K562 (cell line): ENCODE data around the gene ATP1A2. TPM values are rescaled to one million over a fixed set of nuclear protein-coding genes. Genes with fewer than 3 reads are reported as not detected.

Experiments
- ATAC-seq: fragments of 200-7000 bp; cut with Tn5 transposase; 3 replicates; pipeline ENCODE4 v1.9.1; 2020; ENCODE audit warnings: moderate library complexity
- BruUV-seq: library from RNA; stranded (reverse); fragments of 400-500 nt; replicated peaks from 2 replicates; lab custom pipeline; 2021; lab: Mats Ljungman, UMichigan
- CTCF ChIA-PET: fragments of 300-600 bp; formaldehyde crosslinking; extraction: SDS; loops from one replicate; lab custom pipeline; 2021; ENCODE audit warnings: low intra/inter-chr PET ratio; lab: Yijun Ruan, JAX
- POLR2A ChIA-PET: fragments of 300-600, 350-650 bp; sonication (Branson Sonifier 250); formaldehyde crosslinking; extraction: SDS; loops from one replicate; lab custom pipeline; 2021; ENCODE audit warnings: antibody characterized with exemption, inconsistent platforms; lab: Yijun Ruan, JAX
- DNase-seq, 4 experiments: peaks; one replicate each; pipeline versions ENCODE4 v3.0.0 to v3.0.0-alpha.2; 2011 to 2018; ENCODE audit warnings: low spot score in 3 of 4, mixed read lengths in 3 of 4; ENCODE audit errors: extremely low read depth in 1 of 4
- FAIRE-seq: peaks from 2 replicates; lab custom pipeline; 2011; peaks lifted over from hg19 to GRCh38; lab: Jason Lieb, UNC
- H2AFZ ChIP-seq: 2 replicates; pipeline ENCODE4 v1.6.0; 2011; ENCODE audit warnings: low read depth, low read length, control low read depth, inconsistent platforms
- H3K27ac ChIP-seq: fragments of 200-600 bp; 3 replicates; pipeline ENCODE4 v1.8.0; 2011; ENCODE audit warnings: low read depth, mild to moderate bottlenecking, control low read depth, inconsistent platforms, low read length, moderate library complexity, mixed read lengths; ENCODE audit errors: extremely low read depth
- H3K27me3 ChIP-seq, 2 experiments: fragments of 300-600 bp in 1 of 2; 2 replicates in 1 of 2; 3 replicates in 1 of 2; pipeline versions ENCODE4 v1.6.0 to v1.8.0; 2011; ENCODE audit warnings: inconsistent platforms in 2 of 2, low read length in 2 of 2, mild to moderate bottlenecking in 1 of 2, mixed read lengths in 1 of 2, moderate library complexity in 1 of 2; ENCODE audit not compliant: control insufficient read depth in 2 of 2, insufficient read depth in 2 of 2
- H3K36me3 ChIP-seq: fragments of 300-600 bp; 3 replicates; pipeline ENCODE4 v1.8.0; 2011; ENCODE audit warnings: mild to moderate bottlenecking, low read length, inconsistent platforms; ENCODE audit not compliant: control insufficient read depth, insufficient read depth
- H3K4me1 ChIP-seq, 2 experiments: fragments of 200-600 bp in 1 of 2; replicated peaks in 1 of 2; 2 replicates in 1 of 2; 3 replicates in 1 of 2; pipeline versions ENCODE4 v1.5.1 to v1.8.0; 2011; ENCODE audit warnings: inconsistent platforms in 2 of 2, low read length in 2 of 2, mild to moderate bottlenecking in 1 of 2, mixed read lengths in 1 of 2, moderate library complexity in 1 of 2; ENCODE audit not compliant: control insufficient read depth in 2 of 2, insufficient read depth in 2 of 2
- H3K4me2 ChIP-seq: 2 replicates; pipeline ENCODE4 v1.6.1; 2011; ENCODE audit warnings: low read length, control low read depth, inconsistent platforms, mixed read lengths; ENCODE audit not compliant: insufficient read depth
- H3K4me3 ChIP-seq: fragments of 200-600 bp; sonication (generic), shearing (Covaris generic); 2 replicates; pipeline ENCODE4 v1.5.1; 2016; ENCODE audit warnings: control low read depth, inconsistent platforms
- H3K79me2 ChIP-seq: fragments of 200-600 bp; 3 replicates; pipeline ENCODE4 v1.8.0; 2011; ENCODE audit warnings: low read length, inconsistent platforms; ENCODE audit not compliant: control insufficient read depth, insufficient read depth
- H3K9ac ChIP-seq, 2 experiments: 2 replicates each; pipeline versions ENCODE4 v1.6.0 to v1.6.1; 2011; ENCODE audit warnings: low read depth in 2 of 2, low read length in 2 of 2, control low read depth in 1 of 2, inconsistent platforms in 1 of 2, mild to moderate bottlenecking in 1 of 2, mixed read lengths in 1 of 2; ENCODE audit not compliant: insufficient read depth in 1 of 2
- H3K9me1 ChIP-seq: one replicate; pipeline ENCODE4 v1.6.0; 2011; ENCODE audit warnings: inconsistent platforms, mild to moderate bottlenecking, low read length, moderate library complexity; ENCODE audit not compliant: control insufficient read depth, insufficient read depth
- H3K9me3 ChIP-seq: replicated peaks from 2 replicates; pipeline ENCODE4 v1.5.1; 2011; ENCODE audit warnings: low read depth, low read length, inconsistent platforms; ENCODE audit not compliant: control insufficient read depth, insufficient read depth
- H4K20me1 ChIP-seq: replicated peaks from 2 replicates; pipeline ENCODE4 v1.6.1; 2011; ENCODE audit warnings: low read length, inconsistent platforms, mixed read lengths; ENCODE audit not compliant: control insufficient read depth, insufficient read depth
- ARHGAP35 ChIP-seq: fragments of 450-650 bp; IDR thresholded peaks from 2 replicates; pipeline ENCODE4 v1.6.1; 2018; ENCODE audit not compliant: partially characterized antibody
- ATF1 ChIP-seq, 2 experiments: fragments of 450-650 bp in 1 of 2; IDR thresholded peaks; 2 replicates each; pipeline ENCODE4 v1.6.1; 2016; ENCODE audit warnings: missing compliant biosample characterization in 1 of 2, missing genetic modification characterization in 1 of 2
- ELF2 ChIP-seq: fragments of 250-450 bp; sonication (Bioruptor Pico); IDR thresholded peaks from 2 replicates; pipeline ENCODE4 v1.5.0; 2021; ENCODE audit warnings: mild to moderate bottlenecking
- ERF ChIP-seq: fragments of 450-650 bp; formaldehyde crosslinking; IDR thresholded peaks from 2 replicates; pipeline ENCODE4 v1.4.0; 2020; ENCODE audit warnings: mild to moderate bottlenecking, mixed read lengths
- ETV5 ChIP-seq: sonication (generic); formaldehyde crosslinking; IDR thresholded peaks from 2 replicates; pipeline ENCODE4 v1.4.0; 2020; ENCODE audit warnings: low read depth, mild to moderate bottlenecking, missing genetic modification reagents
- GABPB1 ChIP-seq: sonication (generic); formaldehyde crosslinking; IDR thresholded peaks from 2 replicates; pipeline ENCODE4 v1.8.0; 2022; ENCODE audit warnings: mild to moderate bottlenecking, missing genetic modification reagents
- GTF2F1 ChIP-seq: IDR thresholded peaks from 2 replicates; pipeline ENCODE4 v1.6.1; 2011; ENCODE audit warnings: low read depth, low read length, improper control_type of control experiment
- NFE2 ChIP-seq: IDR thresholded peaks from 2 replicates; pipeline ENCODE4 v1.6.1; 2014; ENCODE audit warnings: antibody characterized with exemption, low read depth
- SETDB1 ChIP-seq: IDR thresholded peaks from one replicate; pipeline ENCODE4 v1.6.1; 2012; ENCODE audit warnings: low read length, control low read depth, inconsistent platforms
- SMAD4 ChIP-seq: fragments of 250-450 bp; sonication (Bioruptor Pico); conservative IDR thresholded peaks from 2 replicates; pipeline ENCODE4 v1.8.0; 2021; ENCODE audit warnings: inconsistent platforms, mild to moderate bottlenecking, moderate library complexity
- ZNF75A ChIP-seq: fragments of 450-650 bp; formaldehyde crosslinking; IDR thresholded peaks from 2 replicates; pipeline ENCODE4 v1.4.0; 2020; ENCODE audit warnings: mild to moderate bottlenecking
- ZNF780A ChIP-seq: fragments of 250-450 bp; sonication (Bioruptor Pico); IDR thresholded peaks from 2 replicates; pipeline ENCODE4 v1.5.0; 2021; ENCODE audit warnings: mild to moderate bottlenecking
- WGBS: fragments of 100-300 bp; shearing (Covaris generic); methylation state at CpG from one replicate; pipeline ENCODE4 v1.1.6; 2016; ENCODE audit warnings: low coverage, mixed read lengths; ENCODE audit not compliant: insufficient coverage; ENCODE audit errors: missing lambda C conversion rate; 5-methylcytosine and 5-hydroxymethylcytosine counted together
- in situ Hi-C: fragments of 300-500 bp; cut with MboI; formaldehyde crosslinking; loops from 4 replicates; pipeline ENCODE4 v1.15.0; 2018; ENCODE audit warnings: inconsistent platforms, mixed read lengths
- intact Hi-C: fragments of 100-400 bp; cut with micrococcal nuclease; formaldehyde crosslinking; loops from 2 replicates; pipeline ENCODE4 v1.14.2; 2022
- polyA plus RNA-seq, 8 experiments: library from polyadenylated mRNA; depleted of rRNA in 4 of 8; stranded (reverse) in 5 of 8; unstranded in 3 of 8; fragments of >200 nt; fragmentation: Nextera tagmentation in 2 of 8; fragmentation: Illumina TruSeq in 1 of 8; extraction: Ambion mirVana in 2 of 8; extraction: Trizol in 1 of 8; gene quantifications; 2 replicates each; pipeline versions ENCODE4 v1.2.1 to v1.2.3, GENCODE V29; 2011 to 2014; ENCODE audit warnings: inconsistent platforms in 1 of 8, missing spikeins in 1 of 8
- total RNA-seq, 7 experiments: library from RNA; depleted of rRNA in 6 of 7; stranded (reverse); fragments of >200 nt in 6 of 7; fragmentation: Illumina TruSeq in 2 of 7; extraction: Trizol in 2 of 7; gene quantifications; 2 replicates each; pipeline versions ENCODE4 v1.2.1 to v1.2.3, GENCODE V29; 2011 to 2021; ENCODE audit warnings: low replicate concordance in 1 of 7
- TF ChIP-seq, protein P1 (sequence below): sonication (generic); formaldehyde crosslinking; IDR thresholded peaks from 2 replicates; pipeline ENCODE4 v1.8.1; 2023; ENCODE audit warnings: mild to moderate bottlenecking, missing genetic modification reagents
- TF ChIP-seq, protein P2 (sequence below): fragments of 450-650 bp; IDR thresholded peaks from one replicate; pipeline ENCODE4 v1.6.1; 2018; ENCODE audit warnings: mild to moderate bottlenecking, moderate library complexity; ENCODE audit not compliant: partially characterized antibody

ATP1A2 gene
- total and polyA plus RNA-seq, 9 of the 15 experiments (the other 6 are each of a cell fraction or from before 2014, with no cell fraction given) = 0.04 to 0.11 (median 0.09) TPM; not detected in 6

DNA sequence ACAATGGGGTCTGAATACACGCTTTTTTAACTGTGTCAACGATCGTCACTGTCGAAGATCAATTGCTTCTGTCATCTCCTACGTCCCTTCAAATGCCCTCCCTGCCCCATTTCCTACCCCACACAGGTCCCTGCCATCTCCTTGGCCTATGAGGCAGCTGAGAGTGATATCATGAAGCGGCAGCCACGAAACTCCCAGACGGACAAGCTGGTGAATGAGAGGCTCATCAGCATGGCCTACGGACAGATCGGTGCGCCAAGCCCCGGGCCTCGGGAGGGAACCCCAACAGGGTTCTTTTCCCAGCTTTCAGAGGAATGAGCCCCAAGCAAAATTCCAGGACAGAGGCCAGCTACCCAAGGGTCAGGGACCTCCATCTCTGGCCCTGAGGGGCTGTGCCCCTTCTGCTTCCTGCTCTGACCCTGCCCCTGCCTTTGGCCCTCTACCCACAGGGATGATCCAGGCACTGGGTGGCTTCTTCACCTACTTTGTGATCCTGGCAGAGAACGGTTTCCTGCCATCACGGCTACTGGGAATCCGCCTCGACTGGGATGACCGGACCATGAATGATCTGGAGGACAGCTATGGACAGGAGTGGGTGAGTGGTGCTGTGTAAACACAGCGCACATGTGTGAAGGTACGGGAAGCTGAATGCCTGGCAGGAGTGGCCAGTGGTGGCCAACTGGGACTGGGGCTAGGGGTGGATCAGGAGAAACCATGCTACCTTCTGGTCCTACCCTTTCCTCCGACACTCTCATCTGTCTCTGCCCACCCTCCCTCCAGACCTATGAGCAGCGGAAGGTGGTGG is 20.8 kb downstream of the ATP1A2 start:
- intact Hi-C loops (no loop called here), in situ Hi-C loops (no loop called here)
- no peak overlapping the region for H3K9ac ChIP-seq
- H3K4me3 ChIP-seq = no peak overlapping the region
- no peak overlapping the region for H2AFZ ChIP-seq
- TF ChIP-seq GABPB1 (CRISPR knock-in tag) (no peak), ERF (CRISPR knock-in tag) (no peak), ZNF780A (no peak), ELF2 (no peak), GTF2F1 (no peak), ARHGAP35 (no peak), ZNF75A (CRISPR knock-in tag) (no peak), ETV5 (no peak), SETDB1 (no peak), NFE2 (no peak), SMAD4 (no peak), ATF1 (CRISPR knock-in tag; IDR thresholded peaks at IDR 0.05) (no peak), ATF1 (tag; IDR thresholded peaks at IDR 0.05) (no peak)
- TF ChIP-seq, protein P1, sequence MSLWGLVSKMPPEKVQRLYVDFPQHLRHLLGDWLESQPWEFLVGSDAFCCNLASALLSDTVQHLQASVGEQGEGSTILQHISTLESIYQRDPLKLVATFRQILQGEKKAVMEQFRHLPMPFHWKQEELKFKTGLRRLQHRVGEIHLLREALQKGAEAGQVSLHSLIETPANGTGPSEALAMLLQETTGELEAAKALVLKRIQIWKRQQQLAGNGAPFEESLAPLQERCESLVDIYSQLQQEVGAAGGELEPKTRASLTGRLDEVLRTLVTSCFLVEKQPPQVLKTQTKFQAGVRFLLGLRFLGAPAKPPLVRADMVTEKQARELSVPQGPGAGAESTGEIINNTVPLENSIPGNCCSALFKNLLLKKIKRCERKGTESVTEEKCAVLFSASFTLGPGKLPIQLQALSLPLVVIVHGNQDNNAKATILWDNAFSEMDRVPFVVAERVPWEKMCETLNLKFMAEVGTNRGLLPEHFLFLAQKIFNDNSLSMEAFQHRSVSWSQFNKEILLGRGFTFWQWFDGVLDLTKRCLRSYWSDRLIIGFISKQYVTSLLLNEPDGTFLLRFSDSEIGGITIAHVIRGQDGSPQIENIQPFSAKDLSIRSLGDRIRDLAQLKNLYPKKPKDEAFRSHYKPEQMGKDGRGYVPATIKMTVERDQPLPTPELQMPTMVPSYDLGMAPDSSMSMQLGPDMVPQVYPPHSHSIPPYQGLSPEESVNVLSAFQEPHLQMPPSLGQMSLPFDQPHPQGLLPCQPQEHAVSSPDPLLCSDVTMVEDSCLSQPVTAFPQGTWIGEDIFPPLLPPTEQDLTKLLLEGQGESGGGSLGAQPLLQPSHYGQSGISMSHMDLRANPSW (CRISPR knock-in tag) = no peak
- TF ChIP-seq, protein P2, sequence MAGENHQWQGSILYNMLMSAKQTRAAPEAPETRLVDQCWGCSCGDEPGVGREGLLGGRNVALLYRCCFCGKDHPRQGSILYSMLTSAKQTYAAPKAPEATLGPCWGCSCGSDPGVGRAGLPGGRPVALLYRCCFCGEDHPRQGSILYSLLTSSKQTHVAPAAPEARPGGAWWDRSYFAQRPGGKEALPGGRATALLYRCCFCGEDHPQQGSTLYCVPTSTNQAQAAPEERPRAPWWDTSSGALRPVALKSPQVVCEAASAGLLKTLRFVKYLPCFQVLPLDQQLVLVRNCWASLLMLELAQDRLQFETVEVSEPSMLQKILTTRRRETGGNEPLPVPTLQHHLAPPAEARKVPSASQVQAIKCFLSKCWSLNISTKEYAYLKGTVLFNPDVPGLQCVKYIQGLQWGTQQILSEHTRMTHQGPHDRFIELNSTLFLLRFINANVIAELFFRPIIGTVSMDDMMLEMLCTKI = no peak
- 1% methylated on average over 22 of the region's 22 CpGs for WGBS
- peaks cover 47 to 73% of the 10 kb centered on the region in 2 experiments for H3K27me3 ChIP-seq
- no peaks in the 10 kb centered on the region for H3K9me3 ChIP-seq
- BruUV-seq = no TSS peak
- ATAC-seq (no peak), DNase-seq (no peak), FAIRE-seq (no peak)
- CTCF ChIA-PET = no interaction called here
- POLR2A ChIA-PET = interaction anchor here (0.6 to 1.6 kb wide), 2 partner anchors 11 to 178 kb away, joined by 3 read pairs; no protein-coding TSS in a partner anchor
- no peaks in the 10 kb centered on the region for H3K36me3 ChIP-seq
- no peak overlapping the region for H3K27ac ChIP-seq
- no peak overlapping the region for H3K4me2 ChIP-seq
- H3K79me2 ChIP-seq = no peaks in the 10 kb centered on the region
- peaks cover 3% of the 10 kb centered on the region; the same call in 1 of the 2 replicates for H4K20me1 ChIP-seq
- no peaks in the 10 kb centered on the region for H3K9me1 ChIP-seq
- H3K4me1 ChIP-seq = no peaks in the 10 kb centered on the region
